NCI-H146 (cell line): ENCODE results near the gene TAF13.

Experiments used
- DNase-seq: peaks from one replicate; lab custom pipeline; 2025; lab: John Stamatoyannopoulos, UW

TAF13 gene, protein sequence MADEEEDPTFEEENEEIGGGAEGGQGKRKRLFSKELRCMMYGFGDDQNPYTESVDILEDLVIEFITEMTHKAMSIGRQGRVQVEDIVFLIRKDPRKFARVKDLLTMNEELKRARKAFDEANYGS

GRCh38 chr1:109075531-109076490, at the start of gene TAF13:
Gene TAF13 (minus strand): TSS chr1:109076003. CDS start chr1:109075947, 56 bp downstream.
- DNase-seq, result peak; percentile 92

DNA sequence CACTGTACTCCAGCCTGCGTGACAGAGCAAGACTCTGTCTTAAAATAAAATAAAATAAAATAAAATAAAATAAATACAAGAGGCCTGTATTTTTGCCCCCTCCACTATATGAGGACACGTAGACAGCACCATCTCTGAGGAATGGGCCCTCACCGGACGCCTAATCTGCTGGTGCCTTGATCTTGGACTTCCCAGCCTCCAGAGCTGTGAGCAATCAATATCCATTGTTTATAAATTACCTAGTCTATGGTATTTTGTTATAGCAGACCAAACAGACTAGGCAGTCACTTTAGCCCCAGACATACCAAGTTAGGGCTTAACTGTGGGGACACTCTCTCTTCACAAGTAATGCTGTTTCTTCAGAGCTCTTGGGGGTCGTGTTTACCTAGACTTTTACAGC, 44.6 kb upstream of the TAF13 start:
- no peak for DNase-seq

GRCh38 chr1:109118089-109118488, 42.3 kb upstream of the TAF13 start:
- DNase-seq, result no peak

DNA sequence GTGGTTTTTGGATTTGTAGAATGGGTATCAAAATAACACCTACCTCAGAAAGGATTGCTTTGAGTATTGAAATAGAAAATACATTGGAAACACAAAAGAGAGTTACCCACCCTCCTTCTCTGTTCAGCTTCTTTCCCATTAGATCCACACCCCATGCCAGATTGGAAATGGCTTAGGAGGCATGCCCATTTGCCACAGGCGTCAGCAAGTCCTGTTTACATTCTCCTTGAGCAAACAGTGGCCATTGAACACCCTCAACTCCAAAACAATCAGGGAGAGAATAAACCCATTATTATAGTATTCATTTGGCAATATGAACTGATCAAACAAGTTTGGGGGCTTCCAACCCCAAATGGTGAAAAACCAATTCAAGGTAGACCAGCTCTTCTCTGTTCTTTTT, 40.5 kb upstream of the TAF13 start:
- DNase-seq, result peak; percentile 91

DNA sequence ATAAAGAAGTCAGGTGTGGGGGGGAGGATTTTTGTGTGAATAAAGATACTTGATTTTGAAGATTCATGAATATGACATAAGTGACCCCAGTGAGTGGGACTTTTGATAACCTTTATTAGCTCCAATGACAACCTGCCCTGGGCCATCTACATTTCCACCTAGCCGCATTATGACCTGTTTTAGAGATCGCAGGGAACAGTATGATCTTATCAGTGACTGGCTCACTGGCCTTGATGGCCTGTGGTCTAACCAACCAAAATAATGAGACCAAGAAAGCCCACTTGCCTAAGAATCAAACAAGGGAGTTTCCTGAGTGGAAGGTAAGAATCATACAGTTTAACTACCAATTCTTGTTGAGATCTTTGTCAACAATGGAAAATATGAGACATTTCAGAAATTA, 39.9 kb upstream of the TAF13 start:
- no peak for DNase-seq

DNA sequence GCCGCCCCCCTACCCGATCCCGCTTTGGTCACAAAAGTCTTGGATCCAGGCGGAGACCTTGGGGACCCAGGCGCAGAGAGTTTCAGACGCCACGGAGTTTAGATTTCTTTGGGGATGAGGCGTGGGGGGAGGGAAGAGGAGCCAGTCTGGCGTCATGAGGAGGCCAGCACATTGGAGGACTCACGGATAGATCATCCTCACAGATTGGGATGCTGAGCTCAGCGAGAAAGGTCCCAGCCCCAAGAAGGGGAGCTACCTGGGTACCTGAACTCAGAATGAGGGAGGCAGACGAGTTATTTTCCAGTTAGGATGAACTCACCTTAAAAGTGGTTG, 38.5 kb upstream of the TAF13 start:
- DNase-seq, result peak; percentile 71

GRCh38 chr1:109113590-109114341, 38.0 kb upstream of the TAF13 start, which contains the start of gene ELAPOR1:
Gene ELAPOR1 (plus strand): TSS chr1:109114115. CDS start chr1:109114184, 69 bp downstream.
- DNase-seq, result peak; percentile 98

GRCh38 chr1:109112652-109113285, 37.0 kb upstream of the TAF13 start:
- DNase-seq, result peak; percentile 94

GRCh38 chr1:109112056-109112651, 36.4 kb upstream of the TAF13 start:
- DNase-seq, result no peak

- DNase-seq, result no peak
Observed at GRCh38 chr1:109111386-109112055, 35.7 kb upstream of the TAF13 start.

GRCh38 chr1:109109906-109110305, 34.1 kb upstream of the TAF13 start:
- no peak for DNase-seq

DNA sequence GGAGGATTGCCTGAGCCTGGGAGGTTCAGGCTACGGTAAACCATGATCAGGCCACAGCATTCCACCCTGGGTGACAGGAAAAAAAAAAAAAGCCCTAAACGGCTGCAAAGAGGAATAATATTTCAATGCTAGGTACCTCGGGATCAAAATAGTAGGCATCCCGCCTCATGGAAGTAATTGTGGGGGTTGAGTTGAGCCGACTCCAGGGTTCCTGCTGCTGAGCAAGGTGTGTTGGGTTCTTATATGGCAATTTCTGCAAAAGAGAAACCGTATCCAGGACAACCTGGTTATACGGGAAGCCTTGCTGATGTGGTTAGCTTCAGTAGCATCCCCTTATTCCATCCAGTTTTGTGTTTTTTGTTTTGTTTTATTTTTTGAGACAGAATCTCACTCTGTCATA, 32.0 kb upstream of the TAF13 start:
- no peak for DNase-seq

DNA sequence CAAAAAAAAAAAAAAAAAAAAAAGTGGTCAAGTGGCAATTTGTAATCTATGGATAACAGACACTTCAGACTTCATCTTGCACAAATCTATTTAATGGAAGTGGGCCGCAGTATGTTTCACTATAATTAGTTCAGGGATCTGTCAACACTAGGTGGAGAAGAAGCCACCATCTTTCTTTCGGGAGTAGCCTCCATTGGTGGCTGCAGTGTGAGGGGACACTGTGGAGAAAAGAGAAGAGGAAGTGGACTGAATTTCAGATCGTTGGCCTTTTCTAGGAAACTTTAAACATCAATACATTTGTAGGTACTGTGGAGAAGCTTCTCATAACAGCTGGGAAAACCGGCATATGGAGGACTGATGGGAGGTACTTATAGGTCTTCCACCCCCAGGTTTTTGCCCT, 30.1 kb upstream of the TAF13 start:
- no peak for DNase-seq

DNA sequence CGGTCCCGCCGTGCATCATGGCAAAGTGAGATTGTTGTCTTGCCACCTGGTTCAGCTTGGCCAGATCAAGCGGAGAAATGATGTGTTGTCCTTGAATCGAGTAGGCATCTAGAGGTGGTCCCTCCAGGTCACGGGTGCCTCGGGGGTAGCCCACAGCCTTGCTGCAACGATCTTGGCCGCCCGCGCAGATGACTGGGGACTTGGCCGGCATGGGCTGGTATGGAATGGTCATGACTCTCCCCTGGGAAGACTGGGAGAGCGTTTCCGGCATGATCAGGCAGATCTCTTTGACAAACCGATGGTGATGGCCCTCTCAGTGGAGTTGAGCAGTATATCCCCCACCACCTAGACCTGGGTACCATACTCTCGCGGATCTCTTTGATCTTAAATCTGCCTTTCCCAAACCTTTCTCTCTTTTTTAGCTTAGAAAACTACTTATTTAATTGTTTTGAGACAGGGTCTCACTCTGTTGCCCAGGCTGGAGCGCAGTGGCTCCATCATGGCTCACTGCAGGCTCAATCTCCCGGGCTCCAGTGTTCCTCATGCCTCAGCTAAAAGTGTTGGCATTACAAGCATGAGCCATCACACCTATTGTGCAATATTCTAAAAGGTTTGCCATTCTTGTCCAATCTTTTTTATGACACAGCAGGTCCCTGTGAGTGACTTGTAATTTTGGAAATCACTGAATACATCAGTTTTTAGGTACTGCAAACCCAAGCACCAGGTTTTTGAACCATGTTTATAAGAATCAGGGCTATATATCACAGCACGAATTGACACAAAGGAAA, 28.8 kb upstream of the TAF13 start:
- no peak for DNase-seq

GRCh38 chr1:109099938-109100773, 24.4 kb upstream of the TAF13 start:
- peak; percentile 98 for DNase-seq

GRCh38 chr1:109096120-109096519, 20.3 kb upstream of the TAF13 start:
- DNase-seq, result no peak

DNA sequence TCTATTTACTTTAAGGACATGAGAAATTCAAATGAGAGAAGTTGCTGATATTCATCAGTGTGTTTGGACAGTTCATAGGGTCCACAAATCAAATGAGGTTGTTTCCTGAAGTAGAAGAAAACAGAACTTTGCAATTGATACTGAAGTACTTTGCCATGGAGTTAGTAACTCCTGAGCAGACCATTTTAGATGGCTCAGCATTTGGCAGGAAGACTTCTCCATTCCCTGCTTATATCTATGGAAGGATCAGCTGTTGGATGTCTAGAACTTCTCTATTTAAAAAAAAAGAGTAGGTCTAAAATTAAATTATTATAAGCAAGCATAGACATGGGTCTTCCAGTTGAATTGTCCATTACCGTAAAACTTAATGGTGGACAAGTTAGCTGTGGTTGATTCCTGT, 19.8 kb upstream of the TAF13 start:
- no peak for DNase-seq

- no peak for DNase-seq
Observed at GRCh38 chr1:109094871-109095270, 19.1 kb upstream of the TAF13 start.

GRCh38 chr1:109094377-109094803, 18.6 kb upstream of the TAF13 start:
- no peak for DNase-seq

DNA sequence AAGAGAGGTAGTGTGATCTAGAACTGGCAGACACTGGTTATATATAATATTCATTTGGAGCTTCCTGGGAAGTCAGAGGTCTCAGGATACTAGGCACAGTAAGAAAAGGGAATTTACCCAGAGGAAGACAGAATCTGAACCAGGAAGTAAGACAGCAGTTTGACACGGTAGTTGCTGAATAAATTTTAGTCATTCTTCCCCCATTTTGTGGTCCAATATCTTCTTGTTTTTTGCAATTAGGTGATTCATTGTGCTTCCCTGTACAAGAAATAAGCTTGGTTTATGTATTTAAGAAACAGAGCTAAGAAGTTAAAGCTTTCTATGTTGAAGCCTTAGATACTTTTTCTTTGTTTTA, 16.0 kb upstream of the TAF13 start:
- no peak for DNase-seq
